ENCODE results near the gene ZDHHC24.

ZDHHC24 gene

GRCh38 chr11:66562907-66563583 is 17.2 kb upstream of the ZDHHC24 start:
- no peak for DNase-seq (ENCODE audit: low read depth)
- TF ChIP-seq MYC (IDR thresholded peaks at IDR 0.05; ENCODE audit: low read depth, low read length) (no peak), CTCF (IDR thresholded peaks at IDR 0.05; ENCODE audit: low read depth, low read length) (no peak), MAX (IDR thresholded peaks at IDR 0.05; ENCODE audit: low read depth, low read length) (no peak), POLR2A (IDR thresholded peaks at IDR 0.05; ENCODE audit: extremely low read depth, insufficient read length) (no peak)
- H3K4me3 ChIP-seq (ENCODE audit: low read depth, low read length): no peak overlapping the region

GRCh38 chr11:66562275-66562674 is 16.4 kb upstream of the ZDHHC24 start:
- TF ChIP-seq CTCF (IDR thresholded peaks at IDR 0.05; ENCODE audit: low read depth, low read length) (no peak), POLR2A (IDR thresholded peaks at IDR 0.05; ENCODE audit: extremely low read depth, insufficient read length) (no peak), MYC (IDR thresholded peaks at IDR 0.05; ENCODE audit: low read depth, low read length) (no peak), MAX (IDR thresholded peaks at IDR 0.05; ENCODE audit: low read depth, low read length) (no peak)
- H3K4me3 ChIP-seq (ENCODE audit: low read depth, low read length): no peak overlapping the region
- DNase-seq (ENCODE audit: low read depth): no peak

- no peak for TF ChIP-seq MYC (IDR thresholded peaks at IDR 0.05; ENCODE audit: low read depth, low read length)
- no peak for TF ChIP-seq CTCF (IDR thresholded peaks at IDR 0.05; ENCODE audit: low read depth, low read length)
- no peak for TF ChIP-seq POLR2A (IDR thresholded peaks at IDR 0.05; ENCODE audit: extremely low read depth, insufficient read length)
- TF ChIP-seq MAX (IDR thresholded peaks at IDR 0.05; ENCODE audit: low read depth, low read length): no peak
- no peak overlapping the region for H3K4me3 ChIP-seq (ENCODE audit: low read depth, low read length)
- no peak for DNase-seq (ENCODE audit: low read depth)
Measured at GRCh38 chr11:66561975-66562248, 16.1 kb upstream of the ZDHHC24 start.

- DNase-seq (ENCODE audit: low read depth): no peak
- no peak for TF ChIP-seq POLR2A (IDR thresholded peaks at IDR 0.05; ENCODE audit: extremely low read depth, insufficient read length)
- TF ChIP-seq CTCF (IDR thresholded peaks at IDR 0.05; ENCODE audit: low read depth, low read length): no peak
- TF ChIP-seq MYC (IDR thresholded peaks at IDR 0.05; ENCODE audit: low read depth, low read length): no peak
- no peak overlapping the region for H3K4me3 ChIP-seq (ENCODE audit: low read depth, low read length)
Measured at GRCh38 chr11:66561178-66561974, 15.5 kb upstream of the ZDHHC24 start.

- TF ChIP-seq MYC (IDR thresholded peaks at IDR 0.05; ENCODE audit: low read depth, low read length) (no peak), CTCF (IDR thresholded peaks at IDR 0.05; ENCODE audit: low read depth, low read length) (no peak), MAX (IDR thresholded peaks at IDR 0.05; ENCODE audit: low read depth, low read length) (no peak), POLR2A (IDR thresholded peaks at IDR 0.05; ENCODE audit: extremely low read depth, insufficient read length) (no peak)
- DNase-seq (ENCODE audit: low read depth): no peak
- H3K4me3 ChIP-seq (ENCODE audit: low read depth, low read length): no peak overlapping the region
Measured at GRCh38 chr11:66559866-66560676, 14.2 kb upstream of the ZDHHC24 start.

Data from NB4 (cell line).